Jurkat, Clone E6-1 (cell line): ENCODE measurements around the gene USP28.
"Not testable (repeated sequence)": the region's sequence is repeated elsewhere in the genome, so short reads cannot be mapped to it uniquely, and the experiment has no call there.

Source experiments
- DNase-seq: peaks from one replicate; pipeline ENCODE4 v3.0.0-alpha.2; 2011; ENCODE audit warnings: low read depth, low spot score
- H3K4me3 ChIP-seq: 2 replicates; pipeline ENCODE4 v1.5.1; 2011; ENCODE audit warnings: mild to moderate bottlenecking, low read length, control low read depth, moderate library complexity

The USP28 gene

DNA sequence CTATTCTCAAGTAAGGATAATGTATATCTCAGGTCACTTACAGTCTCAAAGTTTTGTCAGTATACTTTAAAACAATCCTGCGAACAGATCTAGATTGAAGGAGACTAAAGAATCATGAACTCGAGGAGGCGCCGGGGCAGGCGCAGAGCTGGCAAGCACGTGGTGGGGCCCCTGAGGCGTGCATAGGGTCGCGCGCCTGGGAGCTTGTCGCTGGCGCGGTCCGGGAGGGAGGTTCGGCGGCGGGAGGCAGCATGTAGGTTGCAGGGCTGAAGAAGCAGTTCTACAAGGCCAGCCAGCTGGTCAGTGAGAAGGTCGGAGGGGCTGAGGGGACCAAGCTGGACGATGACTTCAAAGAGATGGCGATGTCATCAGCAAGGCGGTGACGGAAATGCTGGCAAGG, 86.4 kb downstream of the USP28 start:
- not testable (repeated sequence) for H3K4me3 ChIP-seq, DNase-seq

DNA sequence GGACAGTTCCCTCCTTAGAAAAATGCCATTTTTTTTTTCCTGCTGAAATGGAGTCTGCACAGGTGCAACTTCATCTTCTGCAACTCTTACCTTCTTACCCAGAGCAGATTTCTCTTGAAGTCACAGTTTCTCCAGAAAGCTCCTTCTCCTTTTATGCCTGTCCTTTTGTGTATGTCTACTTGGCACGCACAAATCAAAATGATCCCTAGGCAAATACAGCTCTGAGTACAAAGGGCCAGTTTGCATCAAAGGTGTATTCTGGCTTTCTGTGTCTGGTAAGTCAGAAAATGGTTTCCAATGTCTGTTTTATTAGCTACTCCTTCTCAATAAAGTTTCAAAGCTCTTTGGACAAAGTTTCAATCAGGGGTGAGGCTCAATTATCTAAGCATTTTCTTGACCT, 93.2 kb downstream of the USP28 start:
- H3K4me3 ChIP-seq = no peak overlapping the region
- no peak for DNase-seq

DNA sequence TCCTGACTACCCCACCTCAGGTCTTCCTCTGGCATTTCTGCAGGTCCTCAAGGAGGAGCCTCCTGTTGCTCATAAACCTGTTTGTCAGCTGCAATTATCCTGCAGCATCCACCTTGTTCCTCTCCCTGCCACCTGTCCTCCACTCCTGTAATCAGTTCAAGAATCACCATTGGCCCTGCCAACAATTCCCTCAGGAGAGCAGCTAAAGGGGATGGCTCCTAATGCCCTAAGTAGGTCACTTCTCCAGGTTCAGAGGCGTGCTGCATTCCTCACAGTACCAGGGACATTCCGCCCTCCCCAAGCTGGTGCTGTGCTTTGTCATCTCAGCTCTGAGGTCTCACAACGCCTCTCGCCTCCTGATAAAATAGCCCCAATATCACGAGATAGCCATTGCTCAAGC, 93.7 kb downstream of the USP28 start:
- no peak overlapping the region for H3K4me3 ChIP-seq
- DNase-seq = no peak

DNA sequence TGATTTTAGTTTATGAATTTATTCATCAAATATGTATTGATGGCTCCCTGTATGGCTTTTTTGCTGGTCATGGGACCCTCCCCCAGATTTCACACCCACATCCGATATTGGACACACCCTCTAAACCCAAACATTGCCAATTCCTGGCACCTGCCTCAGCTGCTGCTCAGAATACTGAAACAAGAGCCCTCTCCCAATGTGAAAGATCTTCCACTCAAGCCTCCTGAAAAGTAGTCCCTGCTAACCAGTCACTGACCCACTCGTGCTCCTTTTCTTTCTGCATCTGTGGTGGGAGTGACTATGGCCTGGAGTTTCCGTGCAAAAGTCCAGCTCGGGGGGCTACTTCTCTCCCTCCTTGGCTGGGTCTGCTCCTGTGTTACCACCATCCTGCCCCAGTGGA, 95.9 kb downstream of the USP28 start, which contains the start of gene CLDN25:
CLDN25 (plus strand) TSS at position 301 of the 400 bp plus-strand sequence; CDS start at position 301, 0 bp downstream.
- no peak for DNase-seq
- no peak within 1 kb of the TSS for H3K4me3 ChIP-seq

DNA sequence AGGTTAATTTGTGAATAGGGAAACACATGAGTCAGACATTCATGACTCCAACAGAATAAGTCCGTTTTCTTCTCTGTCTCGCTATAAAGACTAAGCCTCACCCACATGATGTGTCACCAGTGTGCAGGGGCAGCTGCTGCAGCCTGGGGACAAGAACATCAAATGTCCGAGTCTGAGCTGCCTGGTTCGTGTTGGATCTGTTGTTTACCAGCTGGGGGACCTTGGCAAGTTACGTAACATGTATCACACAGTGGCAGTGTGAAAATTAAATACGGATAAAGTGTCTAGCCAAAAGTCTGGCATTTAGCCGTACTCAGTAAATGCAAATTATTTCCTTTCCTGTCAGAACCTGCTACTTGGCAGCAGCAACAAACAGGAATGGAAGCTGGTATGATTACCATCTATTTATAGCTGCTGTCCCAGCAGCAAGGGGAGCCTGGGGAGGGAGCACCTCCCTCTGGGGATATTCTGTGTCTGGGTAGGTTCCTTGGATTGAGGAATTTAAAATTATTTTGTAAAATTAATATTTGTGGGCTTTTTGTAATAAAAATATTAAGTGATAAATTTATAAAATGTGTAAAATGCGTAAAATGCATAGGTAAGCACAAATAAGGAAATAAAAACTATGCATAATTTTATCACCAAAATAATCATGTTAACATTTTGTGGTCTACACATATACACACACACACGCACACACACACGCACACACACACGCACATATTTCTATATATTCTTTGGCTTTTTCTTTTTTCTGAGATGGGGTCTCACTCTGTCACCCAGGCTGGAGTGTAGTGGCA, 97.1 kb downstream of the USP28 start:
- no peak for DNase-seq
- no peak overlapping the region for H3K4me3 ChIP-seq

DNA sequence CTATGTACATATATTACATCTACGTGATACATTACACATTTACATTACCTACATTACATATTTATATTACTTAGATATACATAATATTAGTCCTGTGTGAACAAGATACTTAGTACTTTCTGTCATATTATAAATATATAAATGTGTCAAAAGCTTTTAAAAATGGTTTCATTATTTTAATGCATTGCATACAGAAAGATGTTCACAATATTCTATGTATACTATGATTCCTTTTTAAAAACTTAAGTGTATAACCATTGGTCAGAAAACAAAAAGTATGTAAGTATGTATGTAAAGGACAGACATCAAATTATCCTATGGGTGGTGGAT, 101.2 kb downstream of the USP28 start:
- no peak for DNase-seq
- peak overlapping the region; percentile 95 for H3K4me3 ChIP-seq

DNA sequence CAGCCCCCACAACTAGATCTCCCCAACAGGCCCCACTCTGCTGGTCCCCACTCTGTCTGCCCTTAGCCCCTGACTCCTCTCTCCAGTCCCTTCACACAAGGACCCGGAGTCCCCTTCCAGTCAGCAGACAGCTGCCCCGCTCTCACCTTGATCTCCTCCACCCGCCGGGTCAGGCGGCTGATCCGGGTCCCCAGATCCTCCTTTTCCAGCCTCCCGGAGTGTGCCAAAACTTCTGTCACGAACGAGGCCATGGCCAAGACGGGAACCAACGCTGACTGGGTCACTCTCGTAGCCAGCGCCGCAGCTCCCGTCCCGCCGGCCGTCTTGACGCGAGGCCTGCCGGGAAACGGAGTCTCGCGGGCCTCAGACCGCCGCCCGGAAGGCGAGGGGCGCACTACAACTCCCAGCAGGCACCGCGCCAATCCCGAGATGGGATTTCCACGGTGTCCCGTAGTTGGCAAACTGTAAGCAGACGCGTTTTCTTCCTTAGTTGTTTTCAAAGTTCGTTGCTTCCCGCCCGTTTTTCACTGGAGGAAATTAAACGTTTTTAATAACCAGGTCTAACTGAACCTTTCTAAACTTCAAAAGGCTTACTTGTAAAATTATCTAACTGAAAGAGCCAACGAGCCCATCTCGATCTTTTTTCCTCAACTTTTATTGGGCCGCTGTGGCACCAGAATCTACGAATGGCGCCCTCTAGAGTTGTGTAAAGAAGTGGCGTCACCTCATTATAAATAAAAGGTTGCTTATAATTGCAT, 101.8 kb downstream of the USP28 start, which contains the start of gene ZW10:
ZW10 (minus strand) TSS at position 277 of the 758 bp plus-strand sequence; CDS start at position 251, 26 bp downstream.
- peak within 1 kb of the TSS; percentile 95 for H3K4me3 ChIP-seq
- peak; percentile 92 for DNase-seq

DNA sequence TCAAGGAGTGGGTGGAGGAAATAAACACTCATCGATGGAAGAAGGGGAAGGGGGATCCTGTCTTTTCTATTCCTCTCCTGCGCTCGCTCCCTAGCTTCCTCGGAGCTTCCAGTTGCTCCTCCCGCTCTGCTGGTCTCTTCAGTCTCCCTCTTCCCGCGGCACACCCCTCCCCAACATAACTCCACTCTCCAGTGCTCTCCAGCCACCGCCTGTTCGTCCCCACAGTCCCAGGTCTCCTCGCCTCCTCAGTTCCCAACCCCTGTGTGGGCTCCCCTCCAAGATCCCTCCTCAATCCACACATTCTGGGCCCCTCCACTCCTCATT, 102.3 kb downstream of the USP28 start:
- no peak for DNase-seq
- H3K4me3 ChIP-seq = peak overlapping the region; percentile 95

DNA sequence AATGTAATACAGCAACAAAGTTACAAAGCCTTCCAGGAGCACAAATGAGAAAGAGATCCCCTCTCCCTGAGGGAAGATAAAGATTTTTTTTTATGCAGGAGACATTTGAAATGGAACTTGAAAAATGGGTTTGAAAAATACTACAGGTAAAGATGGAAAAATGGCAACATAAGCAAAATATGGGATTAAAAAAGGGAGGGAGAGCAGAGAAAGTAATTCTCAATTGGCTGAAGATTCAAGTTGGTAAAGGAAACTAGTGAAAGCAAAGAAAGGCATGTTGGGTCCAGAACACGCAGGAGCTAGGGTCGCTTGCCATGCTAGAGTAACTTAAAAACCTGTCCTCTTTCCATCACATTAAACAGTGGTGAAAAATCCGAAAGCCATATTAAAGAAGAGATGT, 103.4 kb downstream of the USP28 start:
- no peak overlapping the region for H3K4me3 ChIP-seq
- DNase-seq = no peak

DNA sequence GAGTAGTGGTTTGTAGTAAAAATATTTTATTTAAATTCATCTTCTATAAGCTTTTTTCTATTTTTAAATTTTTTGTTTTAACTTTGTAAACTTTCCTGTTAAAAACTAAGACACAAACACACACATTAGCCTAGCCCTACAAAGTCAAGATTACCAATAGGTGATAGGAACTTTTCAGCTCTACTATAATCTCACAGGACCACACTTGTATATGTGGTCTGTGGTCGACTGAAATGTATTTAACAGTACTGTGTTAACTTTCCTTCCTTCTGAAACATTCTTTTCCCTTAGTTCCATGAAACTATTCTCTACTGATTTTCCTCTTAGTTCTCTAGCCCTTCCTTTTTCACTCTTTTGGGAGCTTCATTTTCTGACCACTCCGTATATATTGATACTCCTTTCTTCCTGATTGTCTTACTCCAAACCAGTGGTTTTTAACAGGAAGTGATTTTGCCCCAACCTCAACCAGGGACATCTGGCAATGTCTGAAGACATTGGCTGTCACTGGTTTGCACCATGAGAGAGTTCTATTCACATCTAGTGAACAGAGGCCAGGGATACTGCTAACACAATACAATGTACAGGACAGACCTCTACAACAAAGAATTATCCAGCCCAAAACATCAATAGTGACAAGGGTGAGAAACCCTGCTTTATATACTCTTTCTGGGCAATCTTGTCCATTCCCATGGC, 110.7 kb downstream of the USP28 start:
- peak; percentile 37 for DNase-seq
- H3K4me3 ChIP-seq = no peak overlapping the region

DNA sequence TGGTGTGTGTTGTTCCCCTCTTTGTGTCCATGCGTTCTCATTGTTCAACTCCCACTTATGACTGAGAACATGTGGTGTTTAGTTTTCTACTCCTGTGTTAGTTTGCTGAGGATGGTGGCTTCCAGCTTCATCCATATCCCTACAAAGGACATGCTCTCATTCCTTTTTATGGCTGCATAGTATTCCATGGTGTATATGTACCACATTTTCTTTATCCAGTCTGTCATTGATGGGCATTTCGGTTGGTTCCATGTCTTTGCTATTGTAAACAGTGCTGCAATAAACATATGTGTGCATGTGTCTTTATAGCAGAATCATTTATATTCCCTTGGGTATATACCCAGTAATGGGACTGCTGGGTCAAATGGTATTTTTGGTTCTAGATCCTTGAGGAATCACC, 112.3 kb downstream of the USP28 start:
- DNase-seq, H3K4me3 ChIP-seq: not testable (repeated sequence)

DNA sequence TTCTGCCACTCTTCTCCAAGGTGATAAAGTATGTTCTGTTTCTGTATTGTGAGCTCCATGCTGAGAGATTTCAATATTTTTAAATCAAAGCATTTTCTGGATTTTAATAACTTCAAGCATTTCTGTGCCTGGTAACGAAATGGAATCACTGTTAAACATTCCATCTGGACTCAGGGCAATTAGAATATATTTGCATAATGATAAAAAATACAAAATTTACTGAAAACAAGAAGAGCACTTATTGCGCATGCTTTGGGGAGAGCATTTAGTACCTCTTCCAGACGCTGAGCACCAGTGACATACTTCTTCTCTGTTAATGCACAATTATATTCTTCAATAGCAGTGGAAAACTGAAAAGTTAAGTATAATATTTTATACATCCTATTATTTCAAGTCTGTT, 115.1 kb downstream of the USP28 start:
- no peak overlapping the region for H3K4me3 ChIP-seq
- no peak for DNase-seq

DNA sequence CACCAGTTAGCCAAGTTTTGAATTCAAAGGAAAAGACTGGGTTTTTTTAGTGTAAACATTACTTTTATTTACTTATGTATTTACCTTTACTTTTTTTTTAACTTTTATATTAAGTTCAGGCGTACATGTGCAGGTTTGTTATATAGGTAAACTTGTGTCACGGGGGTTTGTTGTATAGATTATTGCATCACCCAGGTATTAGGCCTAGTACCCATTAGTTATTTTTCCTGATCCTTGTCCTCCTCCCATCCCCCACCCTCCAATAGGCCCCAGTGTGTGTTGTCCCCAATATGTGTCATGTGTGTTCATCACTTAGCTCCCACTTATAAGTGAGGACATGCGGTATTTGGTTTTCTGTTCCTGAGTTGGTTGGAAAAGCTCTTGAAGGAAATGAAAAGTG, 122.4 kb downstream of the USP28 start:
- no peak overlapping the region for H3K4me3 ChIP-seq

More for the DNA sequence above, 122.4 kb downstream of the USP28 start:
- no peak for DNase-seq
